Measurements from ENCODE around the gene COPG2. TPM values are rescaled to one million over a fixed set of nuclear protein-coding genes. Genes with fewer than 3 reads are reported as not detected.

The COPG2 gene
- total RNA-seq, 1 experiment from 2014 or later, result 17.6 TPM

DNA sequence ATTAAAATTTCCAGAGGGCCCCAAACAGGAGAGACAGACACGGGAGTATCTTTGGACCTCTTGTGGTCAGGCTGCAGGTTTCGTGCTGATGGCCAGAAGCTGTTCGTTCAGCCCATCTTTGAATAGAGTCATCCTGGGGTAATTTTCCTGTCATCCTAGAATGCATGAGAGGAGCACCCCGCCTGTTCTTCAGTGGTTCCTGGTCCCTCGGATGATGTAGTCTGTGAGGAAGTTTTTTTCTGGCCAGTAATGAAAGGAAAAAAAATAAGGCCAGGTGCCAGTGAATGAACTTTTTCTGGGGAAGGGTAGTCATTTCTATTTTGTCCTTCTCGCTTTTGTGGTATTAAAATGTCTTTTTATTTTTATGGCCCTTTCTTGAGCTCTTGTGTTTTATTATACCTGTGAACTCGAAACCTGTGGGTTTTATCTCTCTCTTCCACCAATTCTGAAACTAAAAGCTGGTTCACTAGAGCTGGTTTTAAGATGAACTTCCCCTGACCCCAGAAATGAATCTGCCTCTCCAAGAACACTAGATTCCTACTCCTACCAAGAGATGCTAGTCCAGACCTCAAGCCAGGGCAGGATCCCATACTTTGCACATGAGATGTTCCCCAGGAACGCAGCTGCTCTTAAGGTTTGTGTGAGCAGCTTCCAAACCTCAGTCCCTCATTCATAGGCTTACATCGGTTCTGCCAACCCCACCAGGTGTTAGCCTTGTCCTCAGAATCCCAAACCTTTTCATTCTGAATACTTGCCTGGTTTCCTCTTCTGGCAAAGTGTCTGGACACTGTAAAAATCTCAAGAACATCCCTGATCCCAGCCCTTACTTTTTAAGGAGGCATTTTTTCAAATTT is 192.0 kb downstream of the COPG2 start:
- Histone ChIP-seq H3K4me3 (ENCODE audit: low read depth, low read length, poor library complexity, severe bottlenecking) (no peak overlapping the region), H3K9me3 (ENCODE audit: low read depth, low read length, poor library complexity, severe bottlenecking) (peaks cover 6% of the 10 kb centered on the region), H3K36me3 (ENCODE audit: insufficient read depth, low read length, poor library complexity, severe bottlenecking) (no peaks in the 10 kb centered on the region), H3K27ac (ENCODE audit: low read depth, low read length, poor library complexity, severe bottlenecking) (no peak overlapping the region), H3K27me3 (replicated peaks; ENCODE audit: insufficient read depth, low read depth, low read length, poor library complexity) (no peaks in the 10 kb centered on the region), H3K4me1 (ENCODE audit: insufficient read depth, low read length, poor library complexity, severe bottlenecking) (no peaks in the 10 kb centered on the region)
- TF ChIP-seq, protein P1, sequence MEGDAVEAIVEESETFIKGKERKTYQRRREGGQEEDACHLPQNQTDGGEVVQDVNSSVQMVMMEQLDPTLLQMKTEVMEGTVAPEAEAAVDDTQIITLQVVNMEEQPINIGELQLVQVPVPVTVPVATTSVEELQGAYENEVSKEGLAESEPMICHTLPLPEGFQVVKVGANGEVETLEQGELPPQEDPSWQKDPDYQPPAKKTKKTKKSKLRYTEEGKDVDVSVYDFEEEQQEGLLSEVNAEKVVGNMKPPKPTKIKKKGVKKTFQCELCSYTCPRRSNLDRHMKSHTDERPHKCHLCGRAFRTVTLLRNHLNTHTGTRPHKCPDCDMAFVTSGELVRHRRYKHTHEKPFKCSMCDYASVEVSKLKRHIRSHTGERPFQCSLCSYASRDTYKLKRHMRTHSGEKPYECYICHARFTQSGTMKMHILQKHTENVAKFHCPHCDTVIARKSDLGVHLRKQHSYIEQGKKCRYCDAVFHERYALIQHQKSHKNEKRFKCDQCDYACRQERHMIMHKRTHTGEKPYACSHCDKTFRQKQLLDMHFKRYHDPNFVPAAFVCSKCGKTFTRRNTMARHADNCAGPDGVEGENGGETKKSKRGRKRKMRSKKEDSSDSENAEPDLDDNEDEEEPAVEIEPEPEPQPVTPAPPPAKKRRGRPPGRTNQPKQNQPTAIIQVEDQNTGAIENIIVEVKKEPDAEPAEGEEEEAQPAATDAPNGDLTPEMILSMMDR (conservative IDR thresholded peaks at IDR 0.05; ENCODE audit: low read depth, low read length), result no peak
- TF ChIP-seq EZH2 (IDR thresholded peaks at IDR 0.05; ENCODE audit: borderline replicate concordance, low read depth, low read length, poor library complexity, severe bottlenecking), result no peak
- no TSS peak for BruUV-seq (replicated peaks)
- no peak for DNase-seq (ENCODE audit: low spot score)
- POLR2A ChIA-PET (ENCODE audit: low non-redundant PET), result no interaction called here
- intact Hi-C loops (cut with micrococcal nuclease; ENCODE audit: unreplicated experiment), result no loop called here
- CTCF ChIA-PET, result no interaction called here

- Histone ChIP-seq H3K27ac (ENCODE audit: low read depth, low read length, poor library complexity, severe bottlenecking) (no peak overlapping the region), H3K27me3 (replicated peaks; ENCODE audit: insufficient read depth, low read depth, low read length, poor library complexity) (no peaks in the 10 kb centered on the region), H3K4me3 (ENCODE audit: low read depth, low read length, poor library complexity, severe bottlenecking) (no peak overlapping the region), H3K36me3 (ENCODE audit: insufficient read depth, low read length, poor library complexity, severe bottlenecking) (no peaks in the 10 kb centered on the region), H3K4me1 (ENCODE audit: insufficient read depth, low read length, poor library complexity, severe bottlenecking) (no peaks in the 10 kb centered on the region), H3K9me3 (ENCODE audit: low read depth, low read length, poor library complexity, severe bottlenecking) (peaks cover 6% of the 10 kb centered on the region)
- ChIA-PET CTCF (no interaction called here), POLR2A (ENCODE audit: low non-redundant PET) (no interaction called here)
- intact Hi-C loops (cut with micrococcal nuclease; ENCODE audit: unreplicated experiment), result no loop called here
- TF ChIP-seq EZH2 (IDR thresholded peaks at IDR 0.05; ENCODE audit: borderline replicate concordance, low read depth, low read length, poor library complexity, severe bottlenecking), result no peak
- TF ChIP-seq, protein P1 (conservative IDR thresholded peaks at IDR 0.05; ENCODE audit: low read depth, low read length), result no peak
- BruUV-seq (replicated peaks), result no TSS peak
- no peak for DNase-seq (ENCODE audit: low spot score)
Observed at GRCh38 chr7:130475776-130476175, 192.8 kb downstream of the COPG2 start.

DNA sequence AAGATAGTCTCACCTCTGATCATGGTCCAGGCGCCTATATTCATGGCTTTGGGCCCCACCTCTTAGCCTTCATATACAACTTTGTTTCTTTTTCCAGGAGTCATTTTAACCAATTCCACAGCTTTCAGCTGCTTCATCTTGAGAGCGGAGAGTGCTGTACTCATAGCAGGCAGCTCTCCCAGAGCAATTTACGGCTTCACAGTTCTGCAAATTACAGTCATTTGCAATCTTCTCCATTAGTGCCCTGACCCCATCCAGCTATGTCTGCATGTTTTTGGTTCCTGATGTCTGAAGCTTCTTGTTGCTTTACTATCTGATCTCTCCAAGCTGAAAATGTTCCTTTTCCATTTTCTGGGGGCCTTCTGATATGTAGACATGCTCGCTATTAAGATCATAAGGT is 194.7 kb downstream of the COPG2 start:
- CTCF ChIA-PET, result no interaction called here
- no peak for TF ChIP-seq EZH2 (IDR thresholded peaks at IDR 0.05; ENCODE audit: borderline replicate concordance, low read depth, low read length, poor library complexity, severe bottlenecking)
- TF ChIP-seq, protein P1 (conservative IDR thresholded peaks at IDR 0.05; ENCODE audit: low read depth, low read length), result no peak
- DNase-seq (ENCODE audit: low spot score), result no peak

More for the DNA sequence above, 194.7 kb downstream of the COPG2 start:
- no peaks in the 10 kb centered on the region for H3K36me3 ChIP-seq (ENCODE audit: insufficient read depth, low read length, poor library complexity, severe bottlenecking)
- no peak overlapping the region for H3K4me3 ChIP-seq (ENCODE audit: low read depth, low read length, poor library complexity, severe bottlenecking)
- H3K4me1 ChIP-seq (ENCODE audit: insufficient read depth, low read length, poor library complexity, severe bottlenecking), result no peaks in the 10 kb centered on the region
- H3K27me3 ChIP-seq (replicated peaks; ENCODE audit: insufficient read depth, low read depth, low read length, poor library complexity), result no peaks in the 10 kb centered on the region
- peaks cover 6% of the 10 kb centered on the region for H3K9me3 ChIP-seq (ENCODE audit: low read depth, low read length, poor library complexity, severe bottlenecking)
- H3K27ac ChIP-seq (ENCODE audit: low read depth, low read length, poor library complexity, severe bottlenecking), result no peak overlapping the region
- POLR2A ChIA-PET (ENCODE audit: low non-redundant PET), result no interaction called here
- no TSS peak for BruUV-seq (replicated peaks)
- intact Hi-C loops (cut with micrococcal nuclease; ENCODE audit: unreplicated experiment), result no loop called here
